ENCODE results near the gene CDC42EP5. TPM values are rescaled to one million over a fixed set of nuclear protein-coding genes. Genes with fewer than 3 reads are reported as not detected.
"Not testable (repeated sequence)": the region's sequence is repeated elsewhere in the genome, so short reads cannot be mapped to it uniquely, and the experiment has no call there.

CDC42EP5 gene
- total RNA-seq, 2 experiments from 2014 or later = 0.61 TPM; not detected in 1

GRCh38 chr19:54480051-54480450, 7.0 kb upstream of the CDC42EP5 start:
- peaks cover 29% of the 10 kb centered on the region for H3K4me1 Mint-ChIP-seq
- H3K27ac Mint-ChIP-seq = no peak overlapping the region
- no peaks in the 10 kb centered on the region for H3K9me3 Mint-ChIP-seq (ENCODE audit: low read depth)
- peaks cover 46% of the 10 kb centered on the region for H3K27me3 Mint-ChIP-seq
- ATAC-seq (no peak), DNase-seq (no peak)
- H3K4me3 Mint-ChIP-seq = no peak overlapping the region
- no peaks in the 10 kb centered on the region for H3K36me3 Mint-ChIP-seq
- CTCF ChIA-PET = interaction anchor here (1.2 to 6.6 kb wide), 5 partner anchors 11 to 197 kb away, joined by 3 to 76 read pairs (median 7); no protein-coding TSS in a partner anchor

- no peaks in the 10 kb centered on the region for H3K36me3 Mint-ChIP-seq
- CTCF ChIA-PET = interaction anchor here (0.6 to 6.6 kb wide), 9 partner anchors 13 to 202 kb away, joined by 3 to 76 read pairs (median 4); partner anchors contain the start of gene LENG9
- DNase-seq (no peak), ATAC-seq (peak; percentile 55)
- no peaks in the 10 kb centered on the region for H3K9me3 Mint-ChIP-seq (ENCODE audit: low read depth)
- H3K4me3 Mint-ChIP-seq = no peak overlapping the region
- peaks cover 28% of the 10 kb centered on the region for H3K4me1 Mint-ChIP-seq
- peaks cover 41% of the 10 kb centered on the region for H3K27me3 Mint-ChIP-seq
- H3K27ac Mint-ChIP-seq = no peak overlapping the region
Observed at GRCh38 chr19:54478677-54479266, 5.7 kb upstream of the CDC42EP5 start.

DNA sequence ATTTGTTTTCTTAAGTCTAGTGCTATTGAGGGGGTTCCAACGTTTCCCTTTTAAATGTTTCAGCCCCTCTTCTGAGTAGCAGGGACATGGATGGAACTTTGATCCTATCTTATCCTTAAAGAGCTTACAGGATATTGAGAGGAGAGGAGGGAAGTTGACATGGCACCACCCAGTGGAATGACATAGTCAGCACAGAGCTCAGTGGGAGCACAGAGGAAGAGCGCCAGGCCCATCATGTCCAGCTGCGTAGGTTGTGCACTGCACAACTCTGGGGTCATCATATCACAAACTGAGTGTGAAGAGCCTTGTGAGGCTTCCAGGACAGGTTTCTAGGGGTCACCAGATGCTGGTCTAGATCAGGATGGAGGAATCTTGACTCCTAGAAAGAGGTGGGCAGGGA, 4.6 kb upstream of the CDC42EP5 start:
- DNase-seq (no peak), ATAC-seq (no peak)
- H3K4me1 Mint-ChIP-seq = peaks cover 24% of the 10 kb centered on the region
- CTCF ChIA-PET = interaction anchor here (0.7 to 6.6 kb wide), 4 partner anchors 14 to 685 kb away, joined by 4 to 76 read pairs (median 5); partner anchors contain the start of gene LENG9
- H3K9me3 Mint-ChIP-seq (ENCODE audit: low read depth) = no peaks in the 10 kb centered on the region
- no peak overlapping the region for H3K27ac Mint-ChIP-seq
- no peak overlapping the region for H3K4me3 Mint-ChIP-seq
- no peaks in the 10 kb centered on the region for H3K36me3 Mint-ChIP-seq
- peaks cover 46% of the 10 kb centered on the region for H3K27me3 Mint-ChIP-seq

- Mint-ChIP-seq H3K27ac (no peak overlapping the region), H3K9me3 (ENCODE audit: low read depth) (no peaks in the 10 kb centered on the region), H3K4me3 (no peak overlapping the region), H3K27me3 (peaks cover 43% of the 10 kb centered on the region), H3K36me3 (no peaks in the 10 kb centered on the region), H3K4me1 (peaks cover 16% of the 10 kb centered on the region)
- no peak for DNase-seq
- no peak for ATAC-seq
- CTCF ChIA-PET = interaction anchor here (0.7 to 1.2 kb wide), 2 partner anchors 199 to 205 kb away, joined by 3 read pairs; no protein-coding TSS in a partner anchor
Observed at GRCh38 chr19:54475706-54476105, 2.6 kb upstream of the CDC42EP5 start.

GRCh38 chr19:54473892-54474372, 836 bp upstream of the CDC42EP5 start:
- peaks cover 7% of the 10 kb centered on the region for H3K4me1 Mint-ChIP-seq
- no peak overlapping the region for H3K27ac Mint-ChIP-seq
- no peak for DNase-seq
- no peak for ATAC-seq
- H3K9me3 Mint-ChIP-seq (ENCODE audit: low read depth) = no peaks in the 10 kb centered on the region
- no peaks in the 10 kb centered on the region for H3K36me3 Mint-ChIP-seq
- peaks cover 53% of the 10 kb centered on the region for H3K27me3 Mint-ChIP-seq
- no peak overlapping the region for H3K4me3 Mint-ChIP-seq
- CTCF ChIA-PET = interaction anchor here (1.2 to 1.9 kb wide), 2 partner anchors 201 to 203 kb away, joined by 3 to 7 read pairs; no protein-coding TSS in a partner anchor

DNA sequence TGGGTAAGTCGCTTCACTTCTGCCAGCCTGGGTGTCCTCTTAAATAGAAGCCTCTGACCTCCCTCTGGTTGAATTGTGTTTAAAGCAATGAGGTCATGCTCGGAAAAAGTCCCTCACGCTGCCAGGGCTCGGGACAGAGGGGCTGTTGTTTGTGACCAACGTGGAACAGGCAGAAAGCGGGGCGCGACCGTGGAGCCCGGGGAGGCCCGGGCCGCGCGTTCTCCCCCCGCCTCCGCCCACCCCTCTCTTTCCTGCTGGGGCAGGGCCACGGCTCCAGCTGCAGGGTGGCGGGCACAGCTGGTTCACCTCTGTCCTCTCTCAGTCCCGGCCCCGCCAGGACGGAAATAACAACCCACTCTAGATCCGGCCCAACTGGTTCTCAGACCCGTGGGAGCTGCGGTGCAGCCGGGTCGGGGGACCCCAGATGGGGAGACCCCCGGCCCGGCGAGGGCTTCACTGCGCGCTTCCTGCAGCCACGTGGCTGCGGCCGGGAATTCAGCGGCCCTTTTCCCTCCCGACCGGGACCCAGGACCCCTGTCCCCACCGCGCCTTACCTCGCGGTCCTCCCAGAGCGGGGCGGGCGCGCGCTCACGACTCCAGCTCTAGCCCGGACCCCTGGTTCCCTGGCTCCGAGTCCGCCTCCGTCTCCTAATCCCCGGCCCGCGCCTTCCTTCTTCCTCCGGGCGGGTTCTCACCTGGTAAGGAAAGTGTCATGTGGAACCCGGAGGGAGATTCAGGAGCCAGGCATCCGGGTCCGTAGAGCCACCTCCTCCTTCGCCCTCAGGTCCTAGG, 1.9 kb downstream of the CDC42EP5 start:
- no peaks in the 10 kb centered on the region for H3K36me3 Mint-ChIP-seq
- no peak overlapping the region for H3K27ac Mint-ChIP-seq
- DNase-seq (no peak), ATAC-seq (peak; percentile 47)
- peaks cover 43% of the 10 kb centered on the region for H3K27me3 Mint-ChIP-seq
- H3K4me1 Mint-ChIP-seq = peaks cover 4% of the 10 kb centered on the region
- CTCF ChIA-PET = no interaction called here
- no peaks in the 10 kb centered on the region for H3K9me3 Mint-ChIP-seq (ENCODE audit: low read depth)
- H3K4me3 Mint-ChIP-seq = no peak overlapping the region

- Mint-ChIP-seq H3K4me3 (no peak overlapping the region), H3K9me3 (ENCODE audit: low read depth) (no peaks in the 10 kb centered on the region), H3K27me3 (peaks cover 47% of the 10 kb centered on the region), H3K27ac (no peak overlapping the region), H3K4me1 (peaks cover 4% of the 10 kb centered on the region), H3K36me3 (no peaks in the 10 kb centered on the region)
- CTCF ChIA-PET = interaction anchor here (2.0 kb wide), 1 partner anchor 9 kb away, joined by 7 read pairs; no protein-coding TSS in a partner anchor
- DNase-seq (no peak), ATAC-seq (no peak)
Observed at GRCh38 chr19:54470276-54470887, 2.7 kb downstream of the CDC42EP5 start.

DNA sequence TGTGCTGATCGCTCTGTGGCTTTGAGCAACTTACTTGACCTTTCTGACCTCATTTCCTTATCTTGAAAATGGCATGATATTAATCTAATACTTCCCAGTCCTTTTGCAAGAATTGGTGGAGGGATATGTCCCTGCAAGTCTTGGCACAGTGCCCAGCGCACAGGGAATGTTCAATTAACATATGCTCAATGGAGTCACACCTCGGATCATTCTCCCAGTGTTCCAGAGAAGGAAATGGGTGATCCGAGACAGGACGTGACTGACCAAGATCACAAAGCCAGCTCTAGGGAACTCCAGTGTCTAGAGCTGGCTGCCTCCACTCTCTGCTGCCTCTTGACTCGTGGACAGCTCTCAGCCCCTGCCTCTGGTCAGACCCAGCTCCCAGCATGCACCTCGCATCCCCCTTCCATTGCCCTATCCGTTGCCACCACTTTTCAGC, 3.6 kb downstream of the CDC42EP5 start:
- Mint-ChIP-seq H3K36me3 (no peaks in the 10 kb centered on the region), H3K4me1 (peaks cover 4% of the 10 kb centered on the region), H3K9me3 (ENCODE audit: low read depth) (no peaks in the 10 kb centered on the region), H3K27ac (no peak overlapping the region), H3K27me3 (peaks cover 47% of the 10 kb centered on the region), H3K4me3 (no peak overlapping the region)
- CTCF ChIA-PET = interaction anchor here (2.0 kb wide), 1 partner anchor 10 kb away, joined by 7 read pairs; no protein-coding TSS in a partner anchor
- no peak for ATAC-seq
- no peak for DNase-seq

- H3K4me1 Mint-ChIP-seq = peaks cover 21% of the 10 kb centered on the region
- ATAC-seq; H3K9me3 Mint-ChIP-seq (ENCODE audit: low read depth); H3K27ac Mint-ChIP-seq; DNase-seq; H3K36me3 Mint-ChIP-seq: not testable (repeated sequence)
- H3K4me3 Mint-ChIP-seq = peak overlapping the region; percentile 22
- CTCF ChIA-PET = interaction anchor here (1.0 kb wide), 1 partner anchor 13 kb away, joined by 4 read pairs; no protein-coding TSS in a partner anchor
- H3K27me3 Mint-ChIP-seq = peaks cover 33% of the 10 kb centered on the region
Observed at GRCh38 chr19:54466110-54466480, 7.0 kb downstream of the CDC42EP5 start.

GRCh38 chr19:54465426-54466109, 7.5 kb downstream of the CDC42EP5 start:
- peaks cover 18% of the 10 kb centered on the region for H3K4me1 Mint-ChIP-seq
- no peak overlapping the region for H3K27ac Mint-ChIP-seq
- DNase-seq = no peak
- CTCF ChIA-PET = interaction anchor here (1.0 kb wide), 2 partner anchors 13 to 16 kb away, joined by 4 read pairs; no protein-coding TSS in a partner anchor
- peaks cover 29% of the 10 kb centered on the region for H3K27me3 Mint-ChIP-seq
- H3K9me3 Mint-ChIP-seq (ENCODE audit: low read depth) = no peaks in the 10 kb centered on the region
- peak overlapping the region; percentile 22 for H3K4me3 Mint-ChIP-seq
- peaks cover 11% of the 10 kb centered on the region for H3K36me3 Mint-ChIP-seq
- no peak for ATAC-seq

- peaks cover 18% of the 10 kb centered on the region for H3K4me1 Mint-ChIP-seq
- H3K4me3 Mint-ChIP-seq = peak overlapping the region; percentile 76
- ATAC-seq (peak; percentile 55), DNase-seq (peak; percentile 94)
- CTCF ChIA-PET = interaction anchor here (1.0 kb wide), 1 partner anchor 17 kb away, joined by 4 read pairs; no protein-coding TSS in a partner anchor
- H3K36me3 Mint-ChIP-seq = peaks cover 11% of the 10 kb centered on the region
- peak overlapping the region; percentile 87 for H3K27ac Mint-ChIP-seq
- H3K27me3 Mint-ChIP-seq = peaks cover 21% of the 10 kb centered on the region
- H3K9me3 Mint-ChIP-seq (ENCODE audit: low read depth) = no peaks in the 10 kb centered on the region
Observed at GRCh38 chr19:54464630-54465425, 8.3 kb downstream of the CDC42EP5 start.

Data from activated CD8-positive, alpha-beta memory T cell treated with anti-CD3 and anti-CD28 coated beads, Interleukin-2, amount 10 ng/mL, durations not matched to agents 7 days and 5 days (primary cell).